ENCODE measurements around the gene LAMA2.

DNA sequence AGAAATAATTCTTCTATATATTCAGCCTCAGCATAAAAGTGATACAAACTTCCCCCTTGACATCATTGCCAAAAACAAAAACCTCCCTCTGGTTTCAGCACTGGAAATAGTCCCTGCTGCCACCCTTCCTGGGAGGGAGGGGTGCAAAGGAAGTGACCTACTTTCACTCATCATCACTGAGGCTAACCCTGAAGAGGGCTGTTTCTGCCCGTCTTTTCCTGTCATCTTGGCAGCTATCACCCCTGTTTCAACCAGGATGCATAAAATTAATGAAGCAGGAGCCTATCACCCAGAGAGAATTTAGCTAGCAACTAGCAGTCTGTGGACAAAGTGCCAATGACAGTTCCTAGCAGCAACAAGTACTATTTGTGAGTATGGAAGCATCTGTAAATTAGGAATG lies 397.8 kb downstream of the LAMA2 start:
- TF ChIP-seq, protein P1, sequence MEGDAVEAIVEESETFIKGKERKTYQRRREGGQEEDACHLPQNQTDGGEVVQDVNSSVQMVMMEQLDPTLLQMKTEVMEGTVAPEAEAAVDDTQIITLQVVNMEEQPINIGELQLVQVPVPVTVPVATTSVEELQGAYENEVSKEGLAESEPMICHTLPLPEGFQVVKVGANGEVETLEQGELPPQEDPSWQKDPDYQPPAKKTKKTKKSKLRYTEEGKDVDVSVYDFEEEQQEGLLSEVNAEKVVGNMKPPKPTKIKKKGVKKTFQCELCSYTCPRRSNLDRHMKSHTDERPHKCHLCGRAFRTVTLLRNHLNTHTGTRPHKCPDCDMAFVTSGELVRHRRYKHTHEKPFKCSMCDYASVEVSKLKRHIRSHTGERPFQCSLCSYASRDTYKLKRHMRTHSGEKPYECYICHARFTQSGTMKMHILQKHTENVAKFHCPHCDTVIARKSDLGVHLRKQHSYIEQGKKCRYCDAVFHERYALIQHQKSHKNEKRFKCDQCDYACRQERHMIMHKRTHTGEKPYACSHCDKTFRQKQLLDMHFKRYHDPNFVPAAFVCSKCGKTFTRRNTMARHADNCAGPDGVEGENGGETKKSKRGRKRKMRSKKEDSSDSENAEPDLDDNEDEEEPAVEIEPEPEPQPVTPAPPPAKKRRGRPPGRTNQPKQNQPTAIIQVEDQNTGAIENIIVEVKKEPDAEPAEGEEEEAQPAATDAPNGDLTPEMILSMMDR (IDR thresholded peaks at IDR 0.05), result no peak
- no peak for TF ChIP-seq EP300 (IDR thresholded peaks at IDR 0.05)
